IMR-90 (cell line): ENCODE data around the gene TXLNA. TPM values are rescaled to one million over a fixed set of nuclear protein-coding genes. Genes with fewer than 3 reads are reported as not detected.
A peak's percentile ranks its signal among the peaks of the same experiment; 100 is the strongest.

Experiments
- ATAC-seq: fragments of 200-7000 bp; cut with Tn5 transposase; 2 replicates; pipeline ENCODE4 v1.9.1; 2020; ENCODE audit warnings: low read depth, mild to moderate bottlenecking, moderate library complexity
- BruUV-seq: library from RNA; stranded (reverse); fragments of 400-500 nt; replicated peaks from 2 replicates; lab custom pipeline; 2021; lab: Mats Ljungman, UMichigan
- CTCF ChIA-PET: fragments of 300-600 bp; formaldehyde crosslinking; extraction: SDS; loops from one replicate; lab custom pipeline; 2021; ENCODE audit warnings: antibody characterized with exemption; lab: Yijun Ruan, JAX
- POLR2A ChIA-PET: fragments of 300-600 bp; sonication (Branson Sonifier 250); formaldehyde crosslinking; loops from one replicate; lab custom pipeline; 2022; ENCODE audit warnings: antibody characterized with exemption; ENCODE audit not compliant: unreplicated experiment; lab: Charles Lee
- DNase-seq: peaks from one replicate; pipeline ENCODE4 v3.0.0; 2013
- H2AFZ ChIP-seq: replicated peaks from 2 replicates; pipeline ENCODE3; 2013; ENCODE audit warnings: low read length, mild to moderate bottlenecking; ENCODE audit not compliant: poor library complexity
- H2AK5ac ChIP-seq: 2 replicates; pipeline ENCODE4 v1.6.1; 2013; ENCODE audit warnings: low read depth, low read length, inconsistent platforms
- H2AK9ac ChIP-seq: replicated peaks from 2 replicates; pipeline ENCODE3; 2013; ENCODE audit warnings: mild to moderate bottlenecking, low read depth, low read length, moderate library complexity; ENCODE audit not compliant: poor library complexity
- H2BK120ac ChIP-seq: 2 replicates; pipeline ENCODE4 v1.6.1; 2013; ENCODE audit warnings: low read depth, low read length, inconsistent platforms
- H2BK15ac ChIP-seq: 3 replicates; pipeline ENCODE4 v1.6.1; 2013; ENCODE audit warnings: low read depth, low read length, inconsistent platforms
- H2BK20ac ChIP-seq: 2 replicates; pipeline ENCODE4 v1.6.1; 2013; ENCODE audit warnings: low read depth, mild to moderate bottlenecking, inconsistent platforms, low read length, moderate library complexity
- H2BK5ac ChIP-seq: 2 replicates; pipeline ENCODE4 v1.6.1; 2013; ENCODE audit warnings: mild to moderate bottlenecking, low read depth, low read length, inconsistent platforms; ENCODE audit not compliant: poor library complexity, severe bottlenecking
- H3K14ac ChIP-seq: replicated peaks from 2 replicates; pipeline ENCODE4 v1.6.1; 2013; ENCODE audit warnings: low read depth, low read length, inconsistent platforms
- H3K18ac ChIP-seq: 2 replicates; pipeline ENCODE4 v1.6.1; 2013; ENCODE audit warnings: low read depth, low read length, control low read depth
- H3K23ac ChIP-seq: 2 replicates; pipeline ENCODE4 v1.6.1; 2013; ENCODE audit warnings: low read depth, low read length, inconsistent platforms
- H3K27ac ChIP-seq: 2 replicates; pipeline ENCODE4 v1.5.1; 2013; ENCODE audit warnings: mild to moderate bottlenecking, control low read depth, low read length; ENCODE audit not compliant: insufficient read depth
- H3K27me3 ChIP-seq: 2 replicates; pipeline ENCODE4 v1.6.1; 2013; ENCODE audit warnings: low read length; ENCODE audit not compliant: control insufficient read depth, insufficient read depth
- H3K36me3 ChIP-seq: 2 replicates; pipeline ENCODE4 v1.6.1; 2013; ENCODE audit warnings: low read length, mixed read lengths; ENCODE audit not compliant: control insufficient read depth, insufficient read depth
- H3K4ac ChIP-seq: 2 replicates; pipeline ENCODE4 v1.6.1; 2013; ENCODE audit warnings: low read depth, low read length, inconsistent platforms
- H3K4me1 ChIP-seq: 2 replicates; pipeline ENCODE4 v1.6.1; 2013; ENCODE audit warnings: low read length, mixed read lengths; ENCODE audit not compliant: control insufficient read depth, insufficient read depth
- H3K4me2 ChIP-seq: 2 replicates; pipeline ENCODE4 v1.6.1; 2013; ENCODE audit warnings: low read depth, mild to moderate bottlenecking, control low read depth, low read length, moderate library complexity
- H3K4me3 ChIP-seq: 2 replicates; pipeline ENCODE4 v1.5.1; 2013; ENCODE audit warnings: low read depth, mild to moderate bottlenecking, control low read depth, low read length, moderate library complexity; ENCODE audit not compliant: insufficient read depth
- H3K56ac ChIP-seq: 2 replicates; pipeline ENCODE4 v1.6.1; 2013; ENCODE audit warnings: low read length, inconsistent platforms; ENCODE audit not compliant: insufficient read depth; ENCODE audit errors: extremely low read depth
- H3K79me1 ChIP-seq, 2 experiments: 2 replicates each; pipeline ENCODE4 v1.6.1; 2013; ENCODE audit warnings: low read length in 2 of 2, inconsistent platforms in 1 of 2, low read depth in 1 of 2
- H3K9ac ChIP-seq: 2 replicates; pipeline ENCODE4 v1.6.1; 2013; ENCODE audit warnings: low read depth, low read length, control low read depth
- H3K9me1 ChIP-seq: 2 replicates; pipeline ENCODE4 v1.6.1; 2013; ENCODE audit warnings: low read length, inconsistent platforms; ENCODE audit not compliant: insufficient read depth
- H3K9me3 ChIP-seq: 2 replicates; pipeline ENCODE4 v1.6.1; 2013; ENCODE audit warnings: low read length; ENCODE audit not compliant: control insufficient read depth, insufficient read depth
- H4K20me1 ChIP-seq: 2 replicates; pipeline ENCODE4 v1.6.1; 2013; ENCODE audit warnings: low read length, inconsistent platforms; ENCODE audit not compliant: insufficient read depth
- H4K5ac ChIP-seq: 2 replicates; pipeline ENCODE4 v1.6.1; 2013; ENCODE audit warnings: mild to moderate bottlenecking, low read depth, low read length, control low read depth
- H4K8ac ChIP-seq, 2 experiments: 2 replicates each; pipeline ENCODE4 v1.6.1; 2013; ENCODE audit warnings: low read depth in 2 of 2, low read length in 2 of 2, control low read depth in 1 of 2, inconsistent platforms in 1 of 2
- H4K91ac ChIP-seq: 2 replicates; pipeline ENCODE4 v1.6.1; 2013; ENCODE audit warnings: low read depth, low read length, inconsistent platforms; ENCODE audit not compliant: insufficient read depth
- BHLHE40 ChIP-seq: fragments of 150-350 bp; IDR thresholded peaks from 2 replicates; pipeline ENCODE4 v1.6.1; 2016; ENCODE audit warnings: mild to moderate bottlenecking, low read depth, low read length
- CEBPB ChIP-seq: IDR thresholded peaks from 2 replicates; pipeline ENCODE4 v1.6.1; 2012; ENCODE audit warnings: low read depth, low read length, improper control_type of control experiment
- CHD1 ChIP-seq: IDR thresholded peaks from 2 replicates; pipeline ENCODE4 v1.6.1; 2012; ENCODE audit warnings: low read depth, low read length, improper control_type of control experiment
- FOS ChIP-seq: fragments of 150-350 bp; IDR thresholded peaks from 2 replicates; pipeline ENCODE4 v1.6.1; 2016; ENCODE audit warnings: low read depth, low read length
- MAFK ChIP-seq: IDR thresholded peaks from 2 replicates; pipeline ENCODE4 v1.6.1; 2012; ENCODE audit warnings: low read depth, low read length, improper control_type of control experiment
- MAZ ChIP-seq: IDR thresholded peaks from 2 replicates; pipeline ENCODE4 v1.6.1; 2012; ENCODE audit warnings: low read depth, mild to moderate bottlenecking, low read length, improper control_type of control experiment, moderate library complexity, borderline replicate concordance
- MXI1 ChIP-seq: IDR thresholded peaks from 2 replicates; pipeline ENCODE4 v1.6.1; 2012; ENCODE audit warnings: low read depth, mild to moderate bottlenecking, low read length, moderate library complexity, borderline replicate concordance
- NFE2L2 ChIP-seq: fragments of 150-350 bp; IDR thresholded peaks from 2 replicates; pipeline ENCODE4 v1.6.1; 2016; ENCODE audit warnings: low read depth, mild to moderate bottlenecking, low read length
- POLR2A ChIP-seq: IDR thresholded peaks from 2 replicates; pipeline ENCODE4 v1.6.1; 2012; ENCODE audit warnings: mild to moderate bottlenecking, low read depth, low read length
- RAD21 ChIP-seq: IDR thresholded peaks from 2 replicates; pipeline ENCODE4 v1.6.1; 2012; ENCODE audit warnings: low read length, improper control_type of control experiment
- RCOR1 ChIP-seq: IDR thresholded peaks from 2 replicates; pipeline ENCODE4 v1.6.1; 2012; ENCODE audit warnings: mild to moderate bottlenecking, low read length, improper control_type of control experiment; ENCODE audit not compliant: insufficient replicate concordance
- RFX5 ChIP-seq: IDR thresholded peaks from 2 replicates; pipeline ENCODE4 v1.8.0; 2012; ENCODE audit warnings: low read depth, mild to moderate bottlenecking, low read length, moderate library complexity
- SMC3 ChIP-seq: fragments of 150-350 bp; IDR thresholded peaks from 2 replicates; pipeline ENCODE4 v1.6.1; 2016; ENCODE audit warnings: low read depth, mild to moderate bottlenecking, antibody characterized with exemption, low read length, moderate library complexity
- WGBS, 2 experiments: methylation state at CpG; one replicate each; pipeline versions ENCODE4 v1.1.5 to v1.1.7; 2013; ENCODE audit warnings: missing lambda C conversion rate in 2 of 2; ENCODE audit not compliant: insufficient read length in 1 of 2; ENCODE audit errors: extremely low coverage in 2 of 2; 5-methylcytosine and 5-hydroxymethylcytosine counted together
- dilution Hi-C: fragments of 300-500 bp; cut with HindIII; formaldehyde crosslinking; loops from one replicate; pipeline ENCODE4 v1.14.3; 2018; ENCODE audit warnings: low sequenced_read_pairs; ENCODE audit not compliant: unreplicated experiment
- in situ Hi-C: fragments of 300-500 bp; cut with MboI; formaldehyde crosslinking; loops from 3 replicates; pipeline ENCODE4 v1.14.3; 2019; ENCODE audit warnings: low sequenced_read_pairs, inconsistent platforms, mixed read lengths
- intact Hi-C: fragments of 100-400 bp; cut with micrococcal nuclease; formaldehyde crosslinking; loops from 2 replicates; pipeline ENCODE4 v1.10.0; 2022
- polyA plus RNA-seq, 3 experiments: library from polyadenylated mRNA; depleted of rRNA; stranded (reverse); fragments of >200 nt; gene quantifications; 2 replicates each; pipeline ENCODE4 v1.2.3, GENCODE V29; 2012; ENCODE audit warnings: low replicate concordance in 1 of 3
- total RNA-seq: library from RNA; depleted of rRNA; stranded (reverse); fragments of >200 nt; gene quantifications from 2 replicates; pipeline ENCODE4 v1.2.3, GENCODE V29; 2012
- TF ChIP-seq, protein P1 (sequence below): fragments of 150-350 bp; IDR thresholded peaks from 2 replicates; pipeline ENCODE4 v1.6.1; 2016; ENCODE audit warnings: low read depth, mild to moderate bottlenecking, low read length, moderate library complexity, borderline replicate concordance
- TF ChIP-seq, protein P2 (sequence below): fragments of 150-350 bp; IDR thresholded peaks from 2 replicates; pipeline ENCODE4 v1.6.1; 2017; ENCODE audit warnings: mild to moderate bottlenecking, antibody characterized with exemption, low read length, low read depth
- TF ChIP-seq, protein P3 (sequence below): conservative IDR thresholded peaks from 2 replicates; pipeline ENCODE4 v1.5.1; 2012; ENCODE audit warnings: mild to moderate bottlenecking, low read depth, low read length, improper control_type of control experiment

Gene TXLNA
- total and polyA plus RNA-seq, 2 of the 4 experiments (the other 2 are of a cell fraction): 47.6 to 102 TPM

DNA sequence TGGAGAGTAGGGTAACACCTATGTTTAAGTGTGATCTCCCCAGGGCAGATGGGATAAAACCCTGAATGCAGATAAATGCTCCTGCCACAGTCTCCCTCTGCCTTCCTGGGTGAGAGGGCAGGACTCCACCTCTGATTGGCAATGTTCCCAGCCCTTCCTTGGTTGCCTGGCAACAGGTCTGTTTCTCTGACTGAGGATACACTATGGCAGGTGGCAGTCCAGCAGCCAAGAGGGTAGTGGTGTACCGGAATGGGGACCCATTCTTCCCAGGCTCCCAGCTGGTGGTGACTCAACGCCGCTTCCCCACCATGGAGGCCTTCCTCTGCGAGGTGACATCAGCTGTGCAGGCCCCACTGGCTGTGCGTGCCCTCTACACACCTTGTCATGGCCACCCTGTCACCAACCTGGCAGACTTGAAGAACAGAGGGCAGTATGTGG is 29.4 kb downstream of the TXLNA start, which contains the start of gene DCDC2B:
Gene DCDC2B, plus strand, starts transcription at position 199 of the 438 bp plus-strand sequence. Its CDS starts 5 bp downstream, at position 204.
- dilution Hi-C loops (no loop called here), intact Hi-C loops (no loop called here), in situ Hi-C loops (no loop called here)
- Histone ChIP-seq H3K4me3 (no peak within 1 kb of the TSS), H3K23ac (no peak within 1 kb of the TSS), H3K79me1 (peaks cover 11 to 27% of the 10 kb centered on the region in 2 experiments), H4K91ac (no peak within 1 kb of the TSS), H3K4me2 (no peak within 1 kb of the TSS), H3K27ac (no peak within 1 kb of the TSS), H3K14ac (no peak within 1 kb of the TSS), H3K4ac (no peak within 1 kb of the TSS), H3K18ac (no peak within 1 kb of the TSS), H2AK9ac (no peak within 1 kb of the TSS), H3K9me3 (no peaks in the 10 kb centered on the region), H2BK120ac (no peak within 1 kb of the TSS), H3K36me3 (peaks cover 5% of the 10 kb centered on the region; the same call in 1 of the 2 replicates), H4K5ac (no peak within 1 kb of the TSS), H2BK20ac (no peak within 1 kb of the TSS), H3K4me1 (peaks cover 6% of the 10 kb centered on the region), H2AK5ac (no peak within 1 kb of the TSS), H2BK15ac (no peak within 1 kb of the TSS), H3K27me3 (no peaks in the 10 kb centered on the region), H4K20me1 (no peaks in the 10 kb centered on the region; the same call in 1 of the 2 replicates), H3K9me1 (peaks cover 6% of the 10 kb centered on the region; the same call in 1 of the 2 replicates), H3K9ac (no peak within 1 kb of the TSS), H3K56ac (no peak within 1 kb of the TSS), H2AFZ (no peak within 1 kb of the TSS), H4K8ac (no peak within 1 kb of the TSS), H2BK5ac (no peak within 1 kb of the TSS)
- WGBS, 2 experiments: 83% methylated on average over 1 of the region's 5 CpGs; no CpG with 5 or more reads in 1 of the 2 experiments
- BruUV-seq: no TSS peak
- DNase-seq: peak; percentile 37
- ChIA-PET POLR2A (no interaction called here), CTCF (interaction anchor here (0.6 to 1.6 kb wide), 2 partner anchors 100 to 192 kb away, joined by 3 to 6 read pairs; no protein-coding TSS in a partner anchor)
- ATAC-seq: no peak
- no peak for TF ChIP-seq NFE2L2
- no peak for TF ChIP-seq RCOR1
- no peak for TF ChIP-seq CHD1
- no peak for TF ChIP-seq RFX5
- TF ChIP-seq, protein P1, sequence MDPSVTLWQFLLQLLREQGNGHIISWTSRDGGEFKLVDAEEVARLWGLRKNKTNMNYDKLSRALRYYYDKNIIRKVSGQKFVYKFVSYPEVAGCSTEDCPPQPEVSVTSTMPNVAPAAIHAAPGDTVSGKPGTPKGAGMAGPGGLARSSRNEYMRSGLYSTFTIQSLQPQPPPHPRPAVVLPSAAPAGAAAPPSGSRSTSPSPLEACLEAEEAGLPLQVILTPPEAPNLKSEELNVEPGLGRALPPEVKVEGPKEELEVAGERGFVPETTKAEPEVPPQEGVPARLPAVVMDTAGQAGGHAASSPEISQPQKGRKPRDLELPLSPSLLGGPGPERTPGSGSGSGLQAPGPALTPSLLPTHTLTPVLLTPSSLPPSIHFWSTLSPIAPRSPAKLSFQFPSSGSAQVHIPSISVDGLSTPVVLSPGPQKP: no peak
- no peak for TF ChIP-seq SMC3
- no peak for TF ChIP-seq MAFK
- no peak for TF ChIP-seq MXI1
- no peak for TF ChIP-seq POLR2A
- TF ChIP-seq MAZ: no peak
- no peak for TF ChIP-seq CEBPB
- TF ChIP-seq, protein P2, sequence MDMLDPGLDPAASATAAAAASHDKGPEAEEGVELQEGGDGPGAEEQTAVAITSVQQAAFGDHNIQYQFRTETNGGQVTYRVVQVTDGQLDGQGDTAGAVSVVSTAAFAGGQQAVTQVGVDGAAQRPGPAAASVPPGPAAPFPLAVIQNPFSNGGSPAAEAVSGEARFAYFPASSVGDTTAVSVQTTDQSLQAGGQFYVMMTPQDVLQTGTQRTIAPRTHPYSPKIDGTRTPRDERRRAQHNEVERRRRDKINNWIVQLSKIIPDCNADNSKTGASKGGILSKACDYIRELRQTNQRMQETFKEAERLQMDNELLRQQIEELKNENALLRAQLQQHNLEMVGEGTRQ: no peak
- no peak for TF ChIP-seq RAD21
- no peak for TF ChIP-seq FOS
- TF ChIP-seq, protein P3, sequence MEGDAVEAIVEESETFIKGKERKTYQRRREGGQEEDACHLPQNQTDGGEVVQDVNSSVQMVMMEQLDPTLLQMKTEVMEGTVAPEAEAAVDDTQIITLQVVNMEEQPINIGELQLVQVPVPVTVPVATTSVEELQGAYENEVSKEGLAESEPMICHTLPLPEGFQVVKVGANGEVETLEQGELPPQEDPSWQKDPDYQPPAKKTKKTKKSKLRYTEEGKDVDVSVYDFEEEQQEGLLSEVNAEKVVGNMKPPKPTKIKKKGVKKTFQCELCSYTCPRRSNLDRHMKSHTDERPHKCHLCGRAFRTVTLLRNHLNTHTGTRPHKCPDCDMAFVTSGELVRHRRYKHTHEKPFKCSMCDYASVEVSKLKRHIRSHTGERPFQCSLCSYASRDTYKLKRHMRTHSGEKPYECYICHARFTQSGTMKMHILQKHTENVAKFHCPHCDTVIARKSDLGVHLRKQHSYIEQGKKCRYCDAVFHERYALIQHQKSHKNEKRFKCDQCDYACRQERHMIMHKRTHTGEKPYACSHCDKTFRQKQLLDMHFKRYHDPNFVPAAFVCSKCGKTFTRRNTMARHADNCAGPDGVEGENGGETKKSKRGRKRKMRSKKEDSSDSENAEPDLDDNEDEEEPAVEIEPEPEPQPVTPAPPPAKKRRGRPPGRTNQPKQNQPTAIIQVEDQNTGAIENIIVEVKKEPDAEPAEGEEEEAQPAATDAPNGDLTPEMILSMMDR: no peak
- no peak for TF ChIP-seq BHLHE40
